A549 (cell line): ENCODE data around the gene LTA. TPM values are rescaled to one million over a fixed set of nuclear protein-coding genes. Genes with fewer than 3 reads are reported as not detected.
"Not testable (repeated sequence)": the region's sequence is repeated elsewhere in the genome, so short reads cannot be mapped to it uniquely, and the experiment has no call there.

ENCODE experiments used
- ATAC-seq, 2 experiments: fragments of 200-7000 bp in 1 of 2; fragments of >200 bp in 1 of 2; cut with Nextera tagmentation in 1 of 2; cut with Tn5 transposase in 1 of 2; 3 replicates each; pipeline versions ENCODE4 v1.8.0 to v1.9.1; 2018 to 2020; ENCODE audit warnings: mild to moderate bottlenecking in 1 of 2, moderate library complexity in 1 of 2
- CTCF ChIA-PET: fragments of 300-600 bp; sonication (Branson Sonifier 250); formaldehyde crosslinking; extraction: SDS; loops from one replicate; lab custom pipeline; 2021; ENCODE audit warnings: antibody characterized with exemption, inconsistent platforms; lab: Yijun Ruan, JAX
- POLR2A ChIA-PET: fragments of 350-600 bp; formaldehyde crosslinking; extraction: SDS; loops from one replicate; lab custom pipeline; 2021; ENCODE audit warnings: antibody characterized with exemption, inconsistent platforms; lab: Yijun Ruan, JAX
- DNase-seq, 2 experiments: peaks; one replicate each; pipeline versions ENCODE4 v3.0.0 to v3.0.0-alpha.2; 2011 to 2016; ENCODE audit warnings: low read depth in 1 of 2, low spot score in 1 of 2
- FAIRE-seq: peaks from 2 replicates; lab custom pipeline; 2011; peaks lifted over from hg19 to GRCh38; lab: Jason Lieb, UNC
- H3K27ac ChIP-seq, 2 experiments: fragments of >200 bp; sonication (Bioruptor Twin); formaldehyde crosslinking; 3 replicates each; pipeline ENCODE4 v1.5.1; 2016 to 2017
- H3K4me1 ChIP-seq: fragments of >200 bp; sonication (Bioruptor Twin); formaldehyde crosslinking; 3 replicates; pipeline ENCODE4 v1.6.1; 2016
- H3K4me2 ChIP-seq: fragments of >200 bp; sonication (Bioruptor Twin); formaldehyde crosslinking; 3 replicates; pipeline ENCODE4 v1.6.1; 2016
- H3K4me3 ChIP-seq: fragments of >200 bp; sonication (Bioruptor Twin); formaldehyde crosslinking; 3 replicates; pipeline ENCODE4 v1.5.1; 2016
- H3K9me3 ChIP-seq: fragments of >200 bp; sonication (Bioruptor Twin); formaldehyde crosslinking; 3 replicates; pipeline ENCODE4 v1.6.1; 2016
- CBX2 ChIP-seq: fragments of 200-600 bp; sonication (generic); IDR thresholded peaks from 2 replicates; pipeline ENCODE4 v1.6.1; 2016; ENCODE audit warnings: low read depth, mild to moderate bottlenecking, borderline replicate concordance
- ESRRA ChIP-seq: fragments of 150-350 bp; IDR thresholded peaks from 2 replicates; pipeline ENCODE4 v1.6.1; 2014; ENCODE audit warnings: mild to moderate bottlenecking, low read length, borderline replicate concordance
- GATA3 ChIP-seq: IDR thresholded peaks from 2 replicates; pipeline ENCODE4 v1.6.1; 2012; ENCODE audit warnings: borderline replicate concordance
- HDAC2 ChIP-seq: fragments of 200-600 bp; sonication (generic); IDR thresholded peaks from 2 replicates; pipeline ENCODE4 v1.6.1; 2016
- HEYL ChIP-seq: fragments of 250-450 bp; sonication (Bioruptor Pico); IDR thresholded peaks from 2 replicates; pipeline ENCODE4 v1.8.0; 2021; ENCODE audit warnings: mild to moderate bottlenecking, moderate library complexity
- HOXB13 ChIP-seq: fragments of 250-450 bp; sonication (Bioruptor Pico); IDR thresholded peaks from 2 replicates; pipeline ENCODE4 v1.5.0; 2020; ENCODE audit warnings: low read depth, mild to moderate bottlenecking, moderate library complexity
- HOXB5 ChIP-seq: fragments of 250-450 bp; sonication (Bioruptor Pico); IDR thresholded peaks from 2 replicates; pipeline ENCODE4 v1.5.0; 2020; ENCODE audit warnings: mild to moderate bottlenecking, moderate library complexity
- MYC ChIP-seq: IDR thresholded peaks from 2 replicates; pipeline ENCODE4 v1.6.1; 2012; ENCODE audit warnings: mild to moderate bottlenecking, inconsistent platforms, low read length, improper control_type of control experiment, borderline replicate concordance
- NPAS2 ChIP-seq: fragments of 250-450 bp; sonication (Bioruptor Pico); IDR thresholded peaks from 2 replicates; pipeline ENCODE4 v1.8.0; 2022; ENCODE audit warnings: mild to moderate bottlenecking, moderate library complexity, borderline replicate concordance
- POLR2AphosphoS2 ChIP-seq: conservative IDR thresholded peaks from 2 replicates; pipeline ENCODE4 v1.6.1; 2012; ENCODE audit warnings: low read length, improper control_type of control experiment, inconsistent platforms
- ZNF302 ChIP-seq: fragments of 250-450 bp; sonication (Bioruptor Pico); IDR thresholded peaks from 2 replicates; pipeline ENCODE4 v1.9.0; 2021; ENCODE audit warnings: inconsistent platforms, mild to moderate bottlenecking, moderate library complexity
- ZSCAN20 ChIP-seq: fragments of 250-450 bp; sonication (Bioruptor Pico); IDR thresholded peaks from 2 replicates; pipeline ENCODE4 v1.8.0; 2022; ENCODE audit warnings: mild to moderate bottlenecking, moderate library complexity
- WGBS: methylation state at CpG from one replicate; pipeline ENCODE4 v1.1.6; 2017; ENCODE audit errors: missing lambda C conversion rate; 5-methylcytosine and 5-hydroxymethylcytosine counted together
- polyA plus RNA-seq, 4 experiments: library from polyadenylated mRNA; depleted of rRNA in 3 of 4; stranded (reverse); fragments of >200 nt; fragmentation: RNase III in 1 of 4; extraction: RNeasy Plus Mini Kit Qiagen cat#74134 plus additional on column Dnase treatment in 1 of 4; gene quantifications; 2 replicates in 3 of 4; 3 replicates in 1 of 4; pipeline ENCODE4 v1.2.3, GENCODE V29; 2011 to 2017
- TF ChIP-seq, protein P1 (sequence below): fragments of 200-600 bp; sonication (generic); IDR thresholded peaks from 2 replicates; pipeline ENCODE4 v1.6.1; 2016; ENCODE audit warnings: antibody characterized with exemption, mild to moderate bottlenecking, moderate library complexity
- TF ChIP-seq, protein P2 (sequence below): fragments of >200 bp; sonication (Bioruptor Twin); formaldehyde crosslinking; IDR thresholded peaks from 2 replicates; pipeline ENCODE4 v1.6.1; 2016
- TF ChIP-seq, protein P3 (sequence below): IDR thresholded peaks from 2 replicates; pipeline ENCODE4 v1.6.1; 2012
- TF ChIP-seq, protein P4 (sequence below): fragments of 250-450 bp; sonication (Bioruptor Pico); IDR thresholded peaks from 2 replicates; pipeline ENCODE4 v1.5.0; 2021; ENCODE audit warnings: mild to moderate bottlenecking, moderate library complexity, borderline replicate concordance

The LTA gene
- polyA plus RNA-seq, 2 of the 4 experiments (the other 2 are of a cell fraction): 0.08 TPM; not detected in 1

DNA sequence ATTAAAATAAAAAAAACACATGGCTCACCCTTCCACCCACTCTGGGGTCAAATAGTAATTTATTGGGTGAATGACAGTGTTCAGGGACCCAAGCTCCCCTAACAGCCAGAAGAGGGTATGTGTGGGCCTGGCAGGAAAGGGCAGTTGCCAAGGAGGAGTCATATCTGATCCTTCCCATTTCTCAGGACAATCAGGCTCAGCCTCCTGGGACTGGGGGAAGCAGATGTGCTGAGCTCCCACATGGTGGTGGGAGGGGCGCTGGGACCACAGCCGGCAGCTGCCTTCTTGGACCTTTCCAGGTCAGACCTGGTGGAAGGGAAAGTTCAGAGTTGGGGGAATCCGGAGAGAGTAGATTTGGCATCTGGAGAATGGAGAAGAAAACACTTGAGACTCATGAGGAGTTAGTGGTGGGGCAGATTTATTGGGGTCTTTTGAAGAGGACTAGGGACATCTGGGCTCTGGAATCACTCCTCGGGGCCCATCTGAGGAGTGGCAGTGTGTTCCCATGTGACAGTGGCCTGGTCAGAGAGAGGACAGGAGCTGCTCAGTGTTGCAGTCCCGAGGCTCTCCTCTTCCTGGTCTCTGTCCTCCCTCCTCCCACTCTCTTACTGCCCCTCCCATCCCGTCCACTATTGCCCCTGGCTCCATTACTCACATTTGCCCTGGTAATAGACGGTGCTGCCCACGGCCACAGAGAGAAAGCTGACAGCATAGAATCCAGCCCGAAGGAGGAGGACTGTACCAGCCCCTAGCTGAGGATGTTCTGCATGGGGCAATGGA is 17.0 kb downstream of the LTA start (continued):
- TF ChIP-seq, protein P1, sequence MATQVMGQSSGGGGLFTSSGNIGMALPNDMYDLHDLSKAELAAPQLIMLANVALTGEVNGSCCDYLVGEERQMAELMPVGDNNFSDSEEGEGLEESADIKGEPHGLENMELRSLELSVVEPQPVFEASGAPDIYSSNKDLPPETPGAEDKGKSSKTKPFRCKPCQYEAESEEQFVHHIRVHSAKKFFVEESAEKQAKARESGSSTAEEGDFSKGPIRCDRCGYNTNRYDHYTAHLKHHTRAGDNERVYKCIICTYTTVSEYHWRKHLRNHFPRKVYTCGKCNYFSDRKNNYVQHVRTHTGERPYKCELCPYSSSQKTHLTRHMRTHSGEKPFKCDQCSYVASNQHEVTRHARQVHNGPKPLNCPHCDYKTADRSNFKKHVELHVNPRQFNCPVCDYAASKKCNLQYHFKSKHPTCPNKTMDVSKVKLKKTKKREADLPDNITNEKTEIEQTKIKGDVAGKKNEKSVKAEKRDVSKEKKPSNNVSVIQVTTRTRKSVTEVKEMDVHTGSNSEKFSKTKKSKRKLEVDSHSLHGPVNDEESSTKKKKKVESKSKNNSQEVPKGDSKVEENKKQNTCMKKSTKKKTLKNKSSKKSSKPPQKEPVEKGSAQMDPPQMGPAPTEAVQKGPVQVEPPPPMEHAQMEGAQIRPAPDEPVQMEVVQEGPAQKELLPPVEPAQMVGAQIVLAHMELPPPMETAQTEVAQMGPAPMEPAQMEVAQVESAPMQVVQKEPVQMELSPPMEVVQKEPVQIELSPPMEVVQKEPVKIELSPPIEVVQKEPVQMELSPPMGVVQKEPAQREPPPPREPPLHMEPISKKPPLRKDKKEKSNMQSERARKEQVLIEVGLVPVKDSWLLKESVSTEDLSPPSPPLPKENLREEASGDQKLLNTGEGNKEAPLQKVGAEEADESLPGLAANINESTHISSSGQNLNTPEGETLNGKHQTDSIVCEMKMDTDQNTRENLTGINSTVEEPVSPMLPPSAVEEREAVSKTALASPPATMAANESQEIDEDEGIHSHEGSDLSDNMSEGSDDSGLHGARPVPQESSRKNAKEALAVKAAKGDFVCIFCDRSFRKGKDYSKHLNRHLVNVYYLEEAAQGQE: no peak
- TF ChIP-seq, protein P2, sequence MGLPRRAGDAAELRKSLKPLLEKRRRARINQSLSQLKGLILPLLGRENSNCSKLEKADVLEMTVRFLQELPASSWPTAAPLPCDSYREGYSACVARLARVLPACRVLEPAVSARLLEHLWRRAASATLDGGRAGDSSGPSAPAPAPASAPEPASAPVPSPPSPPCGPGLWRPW: no peak

DNA sequence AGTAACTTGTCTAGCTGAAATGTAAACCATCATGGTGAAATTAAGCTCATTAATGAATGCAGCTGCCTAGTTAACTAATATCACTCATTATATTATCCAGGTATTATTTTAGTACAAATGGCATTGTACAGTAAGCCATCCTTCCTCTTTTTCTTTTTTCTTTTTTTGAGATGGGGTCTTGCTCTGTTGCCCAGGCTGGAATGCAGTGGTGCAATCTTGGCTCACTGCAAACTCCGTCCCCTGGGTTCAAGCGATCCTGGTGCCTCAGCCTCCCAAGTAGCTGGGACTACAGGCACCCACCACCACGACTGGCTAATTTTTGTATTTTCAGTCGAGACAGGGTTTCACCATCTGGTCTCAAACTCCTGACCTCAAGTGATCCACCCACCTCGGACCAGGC is 18.6 kb downstream of the LTA start:
- FAIRE-seq, DNase-seq, H3K9me3 ChIP-seq, H3K4me2 ChIP-seq, H3K27ac ChIP-seq, H3K4me3 ChIP-seq, ATAC-seq, H3K4me1 ChIP-seq, POLR2A ChIA-PET: not testable (repeated sequence)
- CTCF ChIA-PET: interaction anchor here (0.6 to 18.3 kb wide), 5 partner anchors 3 to 44 kb away, joined by 3 to 338 read pairs (median 5); partner anchors contain the start of genes ATP6V1G2, LST1, LTB and NCR3
- WGBS: 62% methylated on average over 5 of the region's 5 CpGs

DNA sequence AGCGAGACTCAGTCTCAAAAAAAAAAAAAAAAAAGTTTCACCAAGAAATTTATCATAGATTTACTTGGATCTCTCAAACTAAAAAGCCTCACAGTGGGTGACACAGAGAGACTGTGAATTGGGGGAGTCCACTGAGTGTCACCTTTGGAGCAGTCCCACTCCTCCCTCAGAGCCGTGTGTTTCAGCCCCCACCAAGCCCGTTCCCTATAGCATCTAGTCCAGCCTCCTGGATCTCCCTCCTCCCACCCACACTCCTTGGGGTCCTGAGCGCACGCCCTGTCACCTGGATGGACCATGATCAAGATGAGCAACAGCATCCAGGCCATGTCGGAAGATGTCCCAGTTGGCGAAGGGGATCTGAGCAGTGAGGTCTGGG is 20.3 kb downstream of the LTA start:
- Histone ChIP-seq H3K4me1 (no peaks in the 10 kb centered on the region), H3K4me2 (no peak overlapping the region), H3K9me3 (no peaks in the 10 kb centered on the region), H3K27ac (no peak overlapping the region), H3K4me3 (no peak overlapping the region)
- ChIA-PET POLR2A (no interaction called here), CTCF (interaction anchor here (1.9 to 14.3 kb wide), 3 partner anchors 11 to 45 kb away, joined by 4 to 338 read pairs (median 331); partner anchors contain the start of genes ATP6V1G2, DDX39B, LST1 and LTB)
- FAIRE-seq: no peak
- no peak for ATAC-seq
- TF ChIP-seq MYC (no peak), NPAS2 (no peak), HDAC2 (no peak), HOXB13 (no peak), CBX2 (no peak), ZNF302 (no peak), HEYL (CRISPR knock-in tag) (no peak), GATA3 (no peak), POLR2AphosphoS2 (no peak), HOXB5 (CRISPR knock-in tag) (no peak), ZSCAN20 (no peak), ESRRA (no peak)
- TF ChIP-seq, protein P2: no peak
- TF ChIP-seq, protein P3, sequence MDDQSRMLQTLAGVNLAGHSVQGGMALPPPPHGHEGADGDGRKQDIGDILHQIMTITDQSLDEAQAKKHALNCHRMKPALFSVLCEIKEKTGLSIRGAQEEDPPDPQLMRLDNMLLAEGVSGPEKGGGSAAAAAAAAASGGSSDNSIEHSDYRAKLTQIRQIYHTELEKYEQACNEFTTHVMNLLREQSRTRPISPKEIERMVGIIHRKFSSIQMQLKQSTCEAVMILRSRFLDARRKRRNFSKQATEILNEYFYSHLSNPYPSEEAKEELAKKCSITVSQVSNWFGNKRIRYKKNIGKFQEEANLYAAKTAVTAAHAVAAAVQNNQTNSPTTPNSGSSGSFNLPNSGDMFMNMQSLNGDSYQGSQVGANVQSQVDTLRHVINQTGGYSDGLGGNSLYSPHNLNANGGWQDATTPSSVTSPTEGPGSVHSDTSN: no peak
- TF ChIP-seq, protein P4, sequence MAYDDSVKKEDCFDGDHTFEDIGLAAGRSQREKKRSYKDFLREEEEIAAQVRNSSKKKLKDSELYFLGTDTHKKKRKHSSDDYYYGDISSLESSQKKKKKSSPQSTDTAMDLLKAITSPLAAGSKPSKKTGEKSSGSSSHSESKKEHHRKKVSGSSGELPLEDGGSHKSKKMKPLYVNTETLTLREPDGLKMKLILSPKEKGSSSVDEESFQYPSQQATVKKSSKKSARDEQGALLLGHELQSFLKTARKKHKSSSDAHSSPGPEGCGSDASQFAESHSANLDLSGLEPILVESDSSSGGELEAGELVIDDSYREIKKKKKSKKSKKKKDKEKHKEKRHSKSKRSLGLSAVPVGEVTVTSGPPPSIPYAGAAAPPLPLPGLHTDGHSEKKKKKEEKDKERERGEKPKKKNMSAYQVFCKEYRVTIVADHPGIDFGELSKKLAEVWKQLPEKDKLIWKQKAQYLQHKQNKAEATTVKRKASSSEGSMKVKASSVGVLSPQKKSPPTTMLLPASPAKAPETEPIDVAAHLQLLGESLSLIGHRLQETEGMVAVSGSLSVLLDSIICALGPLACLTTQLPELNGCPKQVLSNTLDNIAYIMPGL: no peak
- WGBS: 87% methylated on average over 7 of the region's 7 CpGs
- DNase-seq: no peak
